CD4-positive, alpha-beta T cell treated with Interleukin-17A for 1 hour (primary cell): ENCODE measurements around the gene GNPTG.

ENCODE experiments used
- DNase-seq: peaks from one replicate; pipeline ENCODE4 v3.0.0-alpha.2; 2020

Gene GNPTG

GRCh38 chr16:1401758-1402154 is 50.0 kb downstream of the GNPTG start:
- no peak for DNase-seq

- DNase-seq = no peak
Observed at GRCh38 chr16:1403036-1403435, 51.3 kb downstream of the GNPTG start.

DNA sequence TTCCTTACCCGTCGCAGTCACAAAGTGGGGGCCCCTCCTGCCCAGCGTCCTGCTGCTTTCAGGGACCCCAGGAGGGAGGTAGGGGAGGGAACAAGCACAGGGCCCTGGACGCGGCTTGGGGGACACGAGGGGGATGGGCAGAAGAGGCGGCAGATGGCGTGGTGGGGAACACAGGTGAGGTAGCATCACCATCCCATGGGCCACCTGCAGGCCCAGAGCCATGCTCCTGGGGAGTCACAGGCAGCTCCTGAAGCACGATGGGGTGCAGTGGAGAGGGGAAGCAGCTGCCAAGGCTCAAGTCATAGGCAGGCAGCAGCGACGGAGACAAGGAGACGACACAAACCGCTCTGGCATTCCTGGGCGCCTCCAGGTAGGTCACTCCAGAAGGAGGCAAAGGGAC is 52.0 kb downstream of the GNPTG start:
- no peak for DNase-seq

GRCh38 chr16:1407753-1408152 is 56.0 kb downstream of the GNPTG start:
- DNase-seq = no peak

DNA sequence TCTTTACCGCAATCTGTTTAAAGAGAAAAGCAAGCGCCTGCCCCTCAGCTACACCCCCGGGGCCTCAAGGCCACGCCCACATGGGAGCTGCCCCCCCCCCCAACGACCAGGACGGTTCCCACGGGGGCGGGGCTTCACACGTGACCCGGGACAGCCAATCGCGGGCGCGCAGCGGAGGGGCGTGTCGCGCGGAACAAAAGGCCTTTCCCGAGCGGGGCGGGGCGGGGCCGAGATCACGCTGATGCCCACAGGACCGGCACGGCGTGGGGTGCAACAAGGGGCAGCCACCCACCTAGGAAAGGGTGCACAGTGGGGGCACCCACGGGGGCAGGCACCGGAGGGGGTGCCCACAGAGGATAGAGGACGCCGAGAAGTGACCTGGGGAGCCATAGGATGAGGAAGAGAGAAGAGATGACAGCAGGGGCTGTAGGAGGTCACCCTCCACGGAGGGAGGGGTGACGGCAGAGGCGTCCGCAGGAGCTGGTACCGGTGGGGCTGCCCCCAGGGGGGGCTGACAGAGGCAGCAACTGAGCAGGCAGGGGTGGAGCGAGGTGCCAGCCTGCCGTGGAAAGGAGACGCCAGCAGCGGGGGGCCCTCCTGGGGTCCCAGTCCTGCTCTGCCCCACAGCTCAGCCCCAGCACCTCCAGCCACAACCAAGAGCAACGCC is 56.6 kb downstream of the GNPTG start:
- DNase-seq = peak; percentile 96

- DNase-seq = no peak
Observed at GRCh38 chr16:1412847-1413246, 61.1 kb downstream of the GNPTG start.
